Stimulated activated CD4-positive, alpha-beta T cell treated with anti-CD3 and anti-CD28 coated beads, Interleukin-15, amount 100 ng/mL, for 24 hours (primary cell): ENCODE data around the gene SLC34A3.
A peak's percentile ranks its signal among the peaks of the same experiment; 100 is the strongest.
"Not testable (repeated sequence)": the region's sequence is repeated elsewhere in the genome, so short reads cannot be mapped to it uniquely, and the experiment has no call there.

Experiments used
- DNase-seq: peaks from one replicate; pipeline ENCODE4 v3.0.0-alpha.2; 2020

Gene SLC34A3

DNA sequence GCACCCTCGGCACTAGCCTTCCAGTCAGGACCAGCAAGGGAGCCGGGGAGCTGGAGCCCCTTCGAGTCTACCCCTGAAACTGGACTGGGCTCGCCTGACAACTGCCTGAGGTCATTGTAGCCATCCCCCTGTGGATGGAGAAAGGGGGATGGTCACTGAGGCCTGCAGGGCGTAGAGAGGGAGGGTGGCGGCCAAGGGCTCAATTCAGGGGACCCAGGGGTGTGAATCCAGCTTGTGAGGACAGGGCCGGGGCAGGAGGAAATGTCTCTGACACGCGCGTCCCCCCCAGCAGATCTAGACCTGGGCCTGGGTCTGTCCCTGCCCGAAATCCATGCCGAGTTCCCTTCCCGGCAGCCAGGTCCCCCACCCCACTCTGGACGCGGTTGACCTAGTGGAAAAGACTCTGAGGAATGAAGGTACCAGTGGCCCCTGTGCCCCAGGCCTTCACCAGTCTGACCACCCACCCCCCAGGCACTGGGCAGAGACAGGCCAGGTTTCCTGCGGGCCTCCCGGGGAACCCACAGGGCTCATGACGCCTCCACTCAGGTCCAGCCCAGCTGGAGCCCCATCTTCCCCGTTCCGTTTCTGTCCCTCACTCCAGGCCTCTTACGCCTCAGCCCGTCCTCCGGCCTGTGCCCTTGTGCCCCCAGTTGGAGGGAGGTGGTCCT lies 805 bp downstream of the SLC34A3 start:
- DNase-seq: no peak

DNA sequence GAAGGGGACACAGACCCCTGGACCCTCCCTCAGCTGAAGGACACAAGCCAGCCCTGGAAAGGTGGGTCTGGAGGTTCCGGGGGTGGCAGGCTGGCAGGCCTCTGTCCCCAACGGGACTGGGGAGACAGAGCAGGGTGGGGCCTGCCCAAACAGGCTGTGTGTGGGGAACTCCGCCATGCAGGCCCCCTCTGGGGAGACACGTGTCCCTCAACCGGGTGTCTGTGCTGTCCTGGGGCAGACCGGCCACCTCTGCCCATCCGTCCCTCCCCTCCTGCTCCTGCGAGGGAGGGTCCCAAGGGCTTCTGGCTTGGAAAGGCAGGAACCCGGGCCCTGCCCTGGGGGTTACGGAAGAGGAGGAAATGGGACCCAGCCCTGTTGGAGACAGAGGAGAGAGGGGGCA lies 1.4 kb downstream of the SLC34A3 start:
- no peak for DNase-seq

DNA sequence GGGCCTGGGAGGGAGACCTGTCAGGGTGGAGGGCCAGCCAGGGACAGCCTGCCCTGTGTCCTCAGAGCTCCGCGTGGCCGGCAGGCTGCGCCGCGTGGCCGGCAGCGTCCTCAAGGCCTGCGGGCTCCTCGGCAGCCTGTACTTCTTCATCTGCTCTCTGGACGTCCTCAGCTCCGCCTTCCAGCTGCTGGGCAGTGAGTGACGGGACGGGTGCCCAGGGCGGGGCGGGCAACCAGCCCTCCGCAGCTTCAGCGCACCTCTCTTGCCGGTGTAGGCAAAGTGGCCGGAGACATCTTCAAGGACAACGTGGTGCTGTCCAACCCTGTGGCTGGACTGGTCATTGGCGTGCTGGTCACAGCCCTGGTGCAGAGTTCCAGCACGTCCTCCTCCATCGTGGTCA lies 1.8 kb downstream of the SLC34A3 start:
- DNase-seq: no peak

DNA sequence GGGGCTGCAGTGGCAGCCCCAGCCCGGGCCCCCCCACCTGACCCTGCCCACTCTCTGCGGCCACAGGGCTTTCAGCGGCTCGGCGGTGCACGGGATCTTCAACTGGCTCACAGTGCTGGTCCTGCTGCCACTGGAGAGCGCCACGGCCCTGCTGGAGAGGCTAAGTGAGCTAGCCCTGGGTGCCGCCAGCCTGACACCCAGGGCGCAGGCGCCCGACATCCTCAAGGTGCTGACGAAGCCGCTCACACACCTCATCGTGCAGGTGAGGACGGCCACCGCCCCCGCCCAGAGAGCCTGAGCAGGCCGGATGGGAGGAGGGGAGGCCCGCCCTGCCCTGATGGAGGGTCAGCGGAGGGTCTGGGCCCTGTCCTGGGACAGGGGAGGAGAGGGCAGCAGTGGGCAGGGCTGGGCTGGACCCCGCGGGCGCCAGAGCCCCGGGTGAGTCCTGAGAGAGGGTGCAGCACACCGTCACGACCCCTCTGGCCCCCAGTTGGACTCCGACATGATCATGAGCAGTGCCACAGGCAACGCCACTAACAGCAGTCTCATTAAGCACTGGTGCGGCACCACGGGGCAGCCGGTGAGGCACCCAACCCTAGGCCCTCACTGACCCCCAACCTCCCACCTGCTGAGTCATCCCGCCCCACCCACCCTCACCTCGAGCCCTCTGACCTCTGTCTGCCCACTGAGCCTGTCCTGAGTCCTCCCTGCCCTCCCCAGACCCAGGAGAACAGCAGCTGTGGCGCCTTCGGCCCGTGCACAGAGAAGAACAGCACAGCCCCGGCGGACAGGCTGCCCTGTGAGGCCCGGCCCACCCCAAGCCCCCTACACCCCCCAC lies 2.7 kb downstream of the SLC34A3 start:
- DNase-seq: no peak

DNA sequence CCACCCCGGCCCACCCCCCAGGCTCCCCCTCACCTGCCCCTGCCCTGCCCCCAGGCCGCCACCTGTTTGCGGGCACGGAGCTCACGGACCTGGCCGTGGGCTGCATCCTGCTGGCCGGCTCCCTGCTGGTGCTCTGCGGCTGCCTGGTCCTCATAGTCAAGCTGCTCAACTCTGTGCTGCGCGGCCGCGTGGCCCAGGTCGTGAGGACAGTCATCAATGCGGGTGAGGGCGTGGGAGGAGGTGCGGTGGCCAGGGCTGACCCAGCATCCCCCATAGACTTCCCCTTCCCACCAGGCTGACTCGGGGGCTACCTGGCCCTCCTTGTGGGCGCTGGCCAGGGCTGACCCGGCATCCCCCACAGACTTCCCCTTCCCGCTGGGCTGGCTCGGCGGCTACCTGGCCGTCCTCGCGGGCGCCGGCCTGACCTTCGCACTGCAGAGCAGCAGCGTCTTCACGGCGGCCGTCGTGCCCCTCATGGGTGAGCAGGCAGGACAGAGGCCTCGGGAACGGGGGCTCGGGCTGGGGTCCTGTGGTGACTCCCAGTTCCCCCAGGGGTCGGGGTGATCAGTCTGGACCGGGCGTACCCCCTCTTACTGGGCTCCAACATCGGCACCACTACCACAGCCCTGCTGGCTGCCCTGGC lies 3.5 kb downstream of the SLC34A3 start:
- no peak for DNase-seq

DNA sequence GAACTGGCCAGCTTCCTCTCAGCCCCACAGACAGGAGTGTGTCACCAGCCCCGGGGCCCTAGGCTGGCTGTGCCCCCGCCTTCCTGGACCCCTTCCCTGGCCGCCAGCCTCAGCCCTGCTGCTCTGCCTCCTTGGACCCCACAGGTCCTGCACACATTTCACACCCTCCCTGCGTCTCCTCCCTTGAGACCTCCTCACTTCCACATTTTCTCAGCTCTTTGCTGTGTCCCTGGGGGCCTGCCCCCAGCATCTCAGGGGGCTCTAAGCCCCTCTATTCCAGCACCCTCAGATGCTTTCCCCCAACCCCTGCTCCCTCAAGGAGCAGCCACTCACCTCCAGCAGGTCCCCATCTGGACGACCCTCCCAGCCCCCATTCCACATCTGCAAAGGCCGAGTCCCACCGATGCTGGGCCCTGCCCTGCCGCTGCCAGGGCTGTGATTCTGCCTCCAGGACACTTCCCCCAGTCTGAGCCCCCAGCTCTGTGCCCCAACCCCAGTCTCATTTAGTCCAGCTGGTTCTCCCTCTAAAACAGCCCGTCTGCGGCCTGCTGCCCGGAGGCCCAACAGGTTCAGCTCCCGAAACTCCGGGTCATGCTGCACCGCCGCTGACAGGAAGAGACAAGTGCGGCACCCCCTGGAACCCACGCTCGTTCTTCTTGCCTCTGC lies 4.2 kb downstream of the SLC34A3 start:
- no peak for DNase-seq

DNA sequence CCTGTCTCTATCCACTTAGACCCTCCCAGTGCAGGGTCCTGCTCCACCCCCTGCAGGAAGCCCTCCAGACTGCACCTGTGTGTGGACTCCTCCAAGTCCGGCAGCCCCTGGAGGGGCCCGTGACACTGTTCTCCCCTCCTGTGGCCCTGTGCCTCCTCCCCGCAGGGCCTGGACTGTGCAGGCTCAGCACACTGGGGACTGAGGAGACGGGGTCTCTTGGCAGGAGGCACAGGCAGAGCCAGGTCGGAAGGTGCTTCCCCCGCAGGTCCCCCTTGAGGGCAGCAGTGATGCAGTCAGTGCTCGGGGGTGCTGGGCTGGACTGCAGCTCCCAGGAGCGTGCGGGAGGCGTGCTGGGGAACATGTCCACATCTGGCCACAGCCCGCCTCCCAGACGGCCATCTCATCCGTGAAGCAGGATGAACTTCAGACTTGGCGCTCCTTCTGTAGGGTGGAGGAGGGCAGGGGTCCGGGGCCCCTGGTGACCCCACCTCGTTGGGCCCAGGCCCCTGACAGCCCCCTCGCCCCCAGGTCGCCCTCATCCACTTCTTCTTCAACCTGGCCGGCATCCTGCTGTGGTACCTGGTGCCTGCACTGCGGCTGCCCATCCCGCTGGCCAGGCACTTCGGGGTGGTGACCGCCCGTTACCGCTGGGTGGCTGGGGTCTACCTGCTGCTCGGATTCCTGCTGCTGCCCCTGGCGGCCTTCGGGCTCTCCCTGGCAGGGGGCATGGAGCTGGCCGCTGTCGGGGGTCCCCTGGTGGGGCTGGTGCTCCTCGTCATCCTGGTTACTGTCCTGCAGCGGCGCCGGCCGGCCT lies 4.9 kb downstream of the SLC34A3 start:
- no peak for DNase-seq

DNA sequence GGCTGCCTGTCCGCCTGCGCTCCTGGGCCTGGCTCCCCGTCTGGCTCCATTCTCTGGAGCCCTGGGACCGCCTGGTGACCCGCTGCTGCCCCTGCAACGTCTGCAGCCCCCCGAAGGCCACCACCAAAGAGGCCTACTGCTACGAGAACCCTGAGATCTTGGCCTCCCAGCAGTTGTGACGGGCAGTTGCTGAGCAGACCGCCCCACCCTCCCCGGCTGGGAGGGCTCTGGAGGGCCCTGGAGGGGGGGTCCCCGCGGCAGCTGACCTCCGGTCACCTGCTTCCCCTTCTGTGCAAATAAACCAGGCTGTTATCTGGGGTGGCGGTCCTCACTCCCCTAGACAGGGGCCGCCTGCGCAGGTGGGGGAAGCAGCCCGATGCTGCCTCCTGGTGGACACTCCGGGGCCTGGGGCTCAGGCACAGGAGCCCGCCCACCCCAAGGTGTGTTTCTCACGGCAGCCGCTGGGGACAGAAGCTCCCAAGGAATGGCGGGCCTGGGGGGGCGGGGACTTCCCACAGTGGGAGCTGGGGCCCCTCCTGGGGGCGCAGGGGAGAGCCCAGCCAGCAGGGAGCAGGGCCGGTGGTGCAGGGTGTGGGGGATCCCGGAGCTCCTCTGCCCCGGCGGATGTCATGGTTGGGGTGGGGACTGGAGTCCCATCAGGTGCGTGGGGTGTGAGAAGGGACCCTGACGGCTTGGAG lies 5.7 kb downstream of the SLC34A3 start:
- peak; percentile 95 for DNase-seq

DNA sequence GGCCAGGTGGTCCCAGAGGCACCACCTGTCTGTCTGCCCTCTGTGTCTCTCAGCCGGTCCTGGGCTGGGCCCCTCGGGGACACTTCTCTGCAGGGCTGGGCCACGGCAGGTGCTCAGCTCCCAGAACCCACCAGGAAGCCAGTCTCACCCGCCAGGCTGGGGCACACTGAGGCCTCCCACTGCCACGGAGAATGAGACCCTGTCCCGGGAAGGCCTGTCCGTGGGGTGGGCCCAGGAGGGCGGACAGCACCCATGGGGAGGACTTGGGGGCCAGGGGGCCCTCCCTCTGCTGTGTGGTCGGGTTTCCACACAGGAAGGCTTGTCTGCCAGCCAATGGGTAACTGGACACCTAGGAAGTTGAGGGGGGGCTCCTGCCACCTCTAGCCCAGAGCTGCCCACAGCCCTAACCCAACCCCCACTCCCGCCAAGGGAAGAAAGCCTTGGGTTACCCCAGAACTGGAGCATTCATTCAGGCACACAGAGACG lies 6.3 kb downstream of the SLC34A3 start:
- DNase-seq: no peak

DNA sequence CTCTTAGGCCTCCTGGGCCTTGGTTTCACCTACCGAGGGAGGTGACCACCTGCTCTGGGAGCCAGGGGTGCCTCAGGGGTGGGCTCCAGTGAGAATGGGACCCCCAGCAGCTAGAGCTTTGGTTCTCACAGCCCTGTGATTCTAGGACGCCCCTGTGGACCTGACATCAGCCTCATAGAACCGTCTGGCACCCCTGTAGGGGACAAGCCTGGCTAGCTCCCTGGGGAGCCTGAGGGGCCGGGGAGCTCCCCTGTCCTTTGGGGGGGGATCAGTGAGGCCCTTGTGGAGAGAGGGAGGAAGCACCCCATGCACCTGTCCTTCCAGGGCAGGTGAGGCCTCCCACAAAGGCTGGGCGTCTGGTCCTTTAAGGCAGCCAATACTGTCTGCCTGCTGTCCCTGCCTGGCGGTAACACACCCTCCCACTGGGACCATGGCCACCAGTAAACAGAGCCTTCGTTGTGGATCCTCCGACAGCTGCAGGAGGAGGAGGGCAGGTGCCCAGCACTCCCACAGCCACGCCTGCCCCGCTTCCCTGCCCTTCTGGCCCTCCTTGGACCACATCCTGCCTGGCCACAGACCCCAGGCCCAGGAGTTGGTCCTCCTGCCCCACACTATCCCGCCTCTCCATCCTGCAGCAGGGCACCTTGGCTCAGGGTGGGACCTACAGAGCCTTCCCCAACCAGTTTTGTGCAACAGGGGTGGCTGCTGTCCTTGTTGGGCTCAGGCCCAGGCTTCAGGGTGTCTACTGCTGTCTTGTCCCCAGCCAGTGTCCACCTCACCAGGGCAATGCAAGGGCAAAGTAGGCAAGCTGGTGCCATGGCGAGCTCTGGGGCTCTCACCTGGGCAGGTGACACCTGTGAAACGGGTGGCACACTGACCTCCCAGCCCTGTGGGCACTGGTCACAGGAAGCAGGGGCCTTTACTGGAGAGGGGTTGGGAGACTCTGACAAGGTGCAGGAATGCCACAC lies 7.3 kb downstream of the SLC34A3 start:
- DNase-seq: no peak

DNA sequence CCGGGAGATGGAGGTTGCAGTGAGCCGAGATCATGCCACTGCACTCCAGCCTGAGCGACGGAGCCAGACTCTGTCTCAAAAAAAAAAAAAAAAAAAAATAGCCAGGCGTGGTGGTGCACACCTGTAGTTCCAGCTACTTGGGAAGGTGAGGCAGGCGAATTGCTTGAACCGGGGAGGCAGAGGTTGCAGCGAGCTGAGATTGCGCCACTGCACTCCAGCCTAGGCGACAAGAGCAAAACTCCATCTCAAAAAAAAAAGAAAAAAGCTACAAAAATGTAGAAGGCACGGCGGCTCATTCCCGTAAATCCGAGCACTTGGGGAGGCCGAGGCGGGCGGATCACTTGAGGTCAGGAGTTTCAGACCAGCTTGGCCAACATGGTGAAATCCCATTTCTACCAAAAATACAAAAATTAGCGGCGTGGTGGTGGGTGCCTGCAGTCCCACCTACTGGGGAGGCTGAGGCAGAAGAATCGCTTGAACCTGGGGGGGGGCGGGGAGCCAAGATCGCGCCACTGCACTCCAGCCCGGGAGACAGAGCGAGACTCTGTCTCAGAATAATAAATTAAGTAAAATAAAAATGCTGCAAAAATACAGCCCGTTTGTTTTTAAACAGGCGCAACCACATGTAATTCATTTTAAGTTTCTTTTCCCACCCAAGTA lies 9.0 kb downstream of the SLC34A3 start:
- not testable (repeated sequence) for DNase-seq

DNA sequence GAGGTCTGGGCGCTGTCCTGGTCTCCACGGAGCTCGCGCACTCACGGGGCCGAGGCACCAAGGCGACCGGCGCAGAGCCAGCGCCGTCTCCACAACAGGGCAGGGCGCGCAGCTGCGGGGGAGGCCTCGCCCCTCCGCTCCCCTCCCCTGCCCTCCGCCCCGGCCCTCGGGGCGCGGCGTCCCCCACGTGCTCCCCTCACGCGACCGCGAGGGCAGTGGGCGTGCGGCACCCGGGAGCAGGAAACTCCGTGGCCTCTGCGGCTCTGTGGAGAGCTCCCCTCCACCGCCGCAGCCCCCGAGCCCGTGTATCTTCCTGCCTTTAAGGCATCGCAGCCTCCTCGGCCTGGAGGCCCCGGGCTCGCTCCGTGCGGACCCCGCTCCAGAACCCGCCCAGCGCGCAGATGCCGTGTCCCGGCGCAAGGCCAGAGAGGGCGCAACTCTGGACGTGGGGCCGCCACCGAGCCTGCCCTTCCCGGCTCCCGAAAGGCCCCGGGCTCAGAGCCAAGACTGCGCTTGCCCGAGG lies 9.7 kb downstream of the SLC34A3 start:
- DNase-seq: peak; percentile 81

DNA sequence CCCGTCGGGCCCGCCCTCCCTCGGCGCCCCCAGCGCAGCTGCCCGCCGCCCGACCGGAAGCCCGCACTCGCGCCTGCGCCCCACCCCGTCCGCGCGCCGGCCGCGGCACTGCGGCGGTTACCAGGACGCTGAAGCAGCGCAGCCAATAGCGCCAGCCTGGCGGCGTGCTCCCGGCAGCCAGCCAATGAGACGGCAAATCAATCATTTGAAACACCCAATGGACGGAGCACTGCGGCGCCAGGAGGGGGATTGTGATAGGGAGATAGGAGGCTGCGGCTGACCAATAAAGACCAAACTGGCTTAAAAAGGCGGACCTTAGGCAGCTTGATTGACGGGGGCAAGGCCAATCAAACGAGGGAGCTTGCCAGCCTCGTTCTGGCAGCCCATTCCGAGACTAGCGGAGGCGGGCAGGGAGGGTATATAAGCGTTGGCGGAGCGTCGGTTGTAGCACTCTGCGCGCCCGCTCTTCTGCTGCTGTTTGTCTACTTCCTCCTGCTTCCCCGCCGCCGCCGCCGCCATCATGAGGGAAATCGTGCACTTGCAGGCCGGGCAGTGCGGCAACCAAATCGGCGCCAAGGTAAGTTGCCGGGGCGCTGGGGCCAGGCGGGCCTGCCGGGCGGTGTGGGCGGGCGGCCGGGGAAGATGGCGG lies 10.3 kb downstream of the SLC34A3 start, which contains the start of gene TUBB4B:
Gene TUBB4B (plus strand): TSS at position 447 of the 649 bp plus-strand sequence. CDS start 74 bp downstream, at position 521.
- DNase-seq: peak; percentile 97

DNA sequence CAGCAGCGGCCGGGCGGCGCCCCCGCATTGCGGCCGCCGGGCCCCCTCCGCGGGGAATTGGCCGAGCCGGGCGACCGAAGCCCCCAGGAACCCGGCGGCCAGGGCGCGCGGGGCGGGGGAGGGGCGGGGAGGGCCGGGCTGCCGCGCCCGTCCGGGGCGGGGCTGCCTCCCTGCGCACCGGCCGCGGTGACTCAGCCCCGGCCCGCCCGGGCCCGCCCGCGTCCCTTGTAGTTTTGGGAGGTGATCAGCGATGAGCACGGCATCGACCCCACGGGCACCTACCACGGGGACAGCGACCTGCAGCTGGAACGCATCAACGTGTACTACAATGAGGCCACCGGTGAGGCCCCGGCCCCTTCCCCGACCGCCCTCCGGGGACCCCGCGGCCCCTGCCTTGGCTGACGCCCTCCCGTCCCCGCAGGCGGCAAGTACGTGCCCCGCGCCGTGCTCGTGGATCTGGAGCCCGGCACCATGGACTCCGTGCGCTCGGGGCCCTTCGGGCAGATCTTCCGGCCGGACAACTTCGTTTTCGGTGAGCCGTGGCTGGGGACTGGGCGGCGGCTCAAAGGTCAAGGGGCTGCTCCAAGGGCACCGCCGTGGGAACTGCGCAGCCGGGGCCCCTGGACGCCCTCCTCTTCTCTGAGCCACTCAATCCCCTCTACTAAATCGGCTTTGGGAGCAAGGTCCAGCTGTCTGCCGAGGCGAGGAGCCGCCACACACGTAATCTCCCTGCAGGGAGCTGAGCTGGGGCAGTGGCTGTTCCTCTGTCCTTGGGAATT lies 11.0 kb downstream of the SLC34A3 start:
- peak; percentile 76 for DNase-seq

DNA sequence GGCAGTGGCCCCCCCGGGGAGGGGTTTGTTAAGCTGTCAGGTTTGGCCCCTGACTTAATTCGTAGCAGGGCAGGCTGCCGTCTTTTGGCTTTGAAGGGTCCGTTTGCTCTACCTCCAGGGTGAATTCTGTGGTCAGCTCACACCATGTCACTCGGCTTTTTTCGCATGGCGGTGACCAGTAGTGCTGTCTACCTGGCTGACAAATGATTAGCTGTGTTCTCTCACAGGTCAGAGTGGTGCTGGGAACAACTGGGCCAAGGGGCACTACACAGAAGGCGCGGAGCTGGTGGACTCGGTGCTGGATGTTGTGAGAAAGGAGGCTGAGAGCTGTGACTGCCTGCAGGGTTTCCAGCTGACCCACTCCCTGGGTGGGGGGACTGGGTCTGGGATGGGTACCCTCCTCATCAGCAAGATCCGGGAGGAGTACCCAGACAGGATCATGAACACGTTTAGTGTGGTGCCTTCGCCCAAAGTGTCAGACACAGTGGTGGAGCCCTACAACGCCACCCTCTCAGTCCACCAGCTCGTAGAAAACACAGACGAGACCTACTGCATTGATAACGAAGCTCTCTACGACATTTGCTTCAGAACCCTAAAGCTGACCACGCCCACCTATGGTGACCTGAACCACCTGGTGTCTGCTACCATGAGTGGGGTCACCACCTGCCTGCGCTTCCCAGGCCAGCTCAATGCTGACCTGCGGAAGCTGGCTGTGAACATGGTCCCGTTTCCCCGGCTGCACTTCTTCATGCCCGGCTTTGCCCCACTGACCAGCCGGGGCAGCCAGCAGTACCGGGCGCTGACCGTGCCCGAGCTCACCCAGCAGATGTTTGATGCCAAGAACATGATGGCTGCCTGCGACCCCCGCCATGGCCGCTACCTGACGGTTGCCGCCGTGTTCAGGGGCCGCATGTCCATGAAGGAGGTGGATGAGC lies 11.8 kb downstream of the SLC34A3 start:
- DNase-seq: no peak

DNA sequence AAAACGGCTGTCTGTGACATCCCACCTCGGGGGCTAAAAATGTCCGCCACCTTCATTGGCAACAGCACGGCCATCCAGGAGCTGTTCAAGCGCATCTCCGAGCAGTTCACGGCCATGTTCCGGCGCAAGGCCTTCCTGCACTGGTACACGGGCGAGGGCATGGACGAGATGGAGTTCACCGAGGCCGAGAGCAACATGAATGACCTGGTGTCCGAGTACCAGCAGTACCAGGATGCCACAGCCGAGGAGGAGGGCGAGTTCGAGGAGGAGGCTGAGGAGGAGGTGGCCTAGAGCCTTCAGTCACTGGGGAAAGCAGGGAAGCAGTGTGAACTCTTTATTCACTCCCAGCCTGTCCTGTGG lies 12.5 kb downstream of the SLC34A3 start:
- DNase-seq: not testable (repeated sequence)
